HepG2 (cell line): ENCODE data around the gene VWA7. TPM values are rescaled to one million over a fixed set of nuclear protein-coding genes. Genes with fewer than 3 reads are reported as not detected.
A peak's percentile ranks its signal among the peaks of the same experiment; 100 is the strongest.

ENCODE experiments used
- ERF ChIP-seq: IDR thresholded peaks from 2 replicates; pipeline ENCODE4 v1.6.1; 2018; ENCODE audit warnings: missing biosample characterization, missing genetic modification reagents
- NCOR1 ChIP-seq: fragments of 200-600 bp; sonication (generic); IDR thresholded peaks from 2 replicates; pipeline ENCODE4 v1.7.0; 2017; ENCODE audit warnings: antibody characterized with exemption, low read length, borderline replicate concordance
- NFKBIZ ChIP-seq: IDR thresholded peaks from 2 replicates; pipeline ENCODE4 v1.6.1; 2018; ENCODE audit warnings: missing genetic modification reagents, missing compliant biosample characterization
- PAF1 ChIP-seq: IDR thresholded peaks from 2 replicates; pipeline ENCODE4 v1.6.1; 2016; ENCODE audit warnings: missing genetic modification reagents, missing compliant biosample characterization
- RXRA ChIP-seq: sonication (generic); formaldehyde crosslinking; IDR thresholded peaks from 2 replicates; pipeline ENCODE4 v1.5.1; 2020; ENCODE audit warnings: missing genetic modification reagents
- ZKSCAN1 ChIP-seq: fragments of 150-350 bp; IDR thresholded peaks from 2 replicates; pipeline ENCODE4 v1.6.1; 2014; ENCODE audit warnings: low read length
- ZNF501 ChIP-seq: sonication (generic); formaldehyde crosslinking; IDR thresholded peaks from 2 replicates; pipeline ENCODE4 v1.5.1; 2020; ENCODE audit warnings: mild to moderate bottlenecking, moderate library complexity, missing genetic modification reagents
- ZNF562 ChIP-seq: sonication (generic); formaldehyde crosslinking; IDR thresholded peaks from 2 replicates; pipeline ENCODE4 v1.8.0; 2022; ENCODE audit warnings: missing genetic modification reagents, borderline replicate concordance
- ZNF616 ChIP-seq: sonication (generic); formaldehyde crosslinking; IDR thresholded peaks from 2 replicates; pipeline ENCODE4 v1.5.0; 2020; ENCODE audit warnings: low read depth, mild to moderate bottlenecking, missing genetic modification reagents
- ZNF773 ChIP-seq: sonication (generic); formaldehyde crosslinking; IDR thresholded peaks from 2 replicates; pipeline ENCODE4 v1.4.0; 2020; ENCODE audit warnings: missing genetic modification reagents, borderline replicate concordance
- ZSCAN25 ChIP-seq: sonication (generic); formaldehyde crosslinking; IDR thresholded peaks from 2 replicates; pipeline ENCODE4 v1.8.0; 2022; ENCODE audit warnings: mild to moderate bottlenecking, missing genetic modification reagents
- ZSCAN29 ChIP-seq: sonication (generic); formaldehyde crosslinking; conservative IDR thresholded peaks from 2 replicates; pipeline ENCODE4 v1.4.0; 2020; ENCODE audit warnings: mild to moderate bottlenecking, missing genetic modification reagents
- polyA plus RNA-seq, 8 experiments: library from polyadenylated mRNA; depleted of rRNA in 3 of 8; stranded (reverse) in 7 of 8; unstranded in 1 of 8; fragments of >200 nt; fragmentation: Illumina TruSeq in 4 of 8; extraction: Trizol in 4 of 8; gene quantifications; 2 replicates each; pipeline versions ENCODE4 v1.2.1 to v1.2.3, GENCODE V29; 2011 to 2016; ENCODE audit warnings: low read depth in 4 of 8, missing spikeins in 1 of 8, mixed read lengths in 1 of 8; ENCODE audit not compliant: insufficient read depth in 1 of 8
- total RNA-seq, 5 experiments: library from RNA; depleted of rRNA; stranded (reverse); fragments of >200 nt; fragmentation: Illumina TruSeq; extraction: Trizol; gene quantifications; 2 replicates each; pipeline ENCODE4 v1.2.3, GENCODE V29; 2016; ENCODE audit warnings: low read depth in 1 of 5
- TF ChIP-seq, protein P1 (sequence below): conservative IDR thresholded peaks from 2 replicates; pipeline ENCODE4 v1.6.1; 2018; ENCODE audit warnings: missing genetic modification reagents
- TF ChIP-seq, protein P2 (sequence below): sonication (generic); formaldehyde crosslinking; conservative IDR thresholded peaks from 2 replicates; pipeline ENCODE4 v1.5.0; 2020; ENCODE audit warnings: missing genetic modification reagents
- TF ChIP-seq, protein P3 (sequence below): IDR thresholded peaks from 2 replicates; pipeline ENCODE4 v1.6.1; 2016; ENCODE audit warnings: mild to moderate bottlenecking
- TF ChIP-seq, protein P4 (sequence below): sonication (generic); formaldehyde crosslinking; IDR thresholded peaks from 2 replicates; pipeline ENCODE4 v1.4.0; 2020; ENCODE audit warnings: missing genetic modification reagents, low read depth, mild to moderate bottlenecking, borderline replicate concordance
- TF ChIP-seq, protein P5 (sequence below): sonication (generic); formaldehyde crosslinking; IDR thresholded peaks from 2 replicates; pipeline ENCODE4 v1.4.0; 2020; ENCODE audit warnings: missing genetic modification reagents, borderline replicate concordance
- TF ChIP-seq, protein P6 (sequence below): sonication (generic); formaldehyde crosslinking; IDR thresholded peaks from 2 replicates; pipeline ENCODE4 v1.4.0; 2020; ENCODE audit warnings: mild to moderate bottlenecking, missing genetic modification reagents

The VWA7 gene
- total and polyA plus RNA-seq, 2 of the 13 experiments (the other 11 are each of a cell fraction or from before 2014, with no cell fraction given) = 0.86 to 3.3 TPM

DNA sequence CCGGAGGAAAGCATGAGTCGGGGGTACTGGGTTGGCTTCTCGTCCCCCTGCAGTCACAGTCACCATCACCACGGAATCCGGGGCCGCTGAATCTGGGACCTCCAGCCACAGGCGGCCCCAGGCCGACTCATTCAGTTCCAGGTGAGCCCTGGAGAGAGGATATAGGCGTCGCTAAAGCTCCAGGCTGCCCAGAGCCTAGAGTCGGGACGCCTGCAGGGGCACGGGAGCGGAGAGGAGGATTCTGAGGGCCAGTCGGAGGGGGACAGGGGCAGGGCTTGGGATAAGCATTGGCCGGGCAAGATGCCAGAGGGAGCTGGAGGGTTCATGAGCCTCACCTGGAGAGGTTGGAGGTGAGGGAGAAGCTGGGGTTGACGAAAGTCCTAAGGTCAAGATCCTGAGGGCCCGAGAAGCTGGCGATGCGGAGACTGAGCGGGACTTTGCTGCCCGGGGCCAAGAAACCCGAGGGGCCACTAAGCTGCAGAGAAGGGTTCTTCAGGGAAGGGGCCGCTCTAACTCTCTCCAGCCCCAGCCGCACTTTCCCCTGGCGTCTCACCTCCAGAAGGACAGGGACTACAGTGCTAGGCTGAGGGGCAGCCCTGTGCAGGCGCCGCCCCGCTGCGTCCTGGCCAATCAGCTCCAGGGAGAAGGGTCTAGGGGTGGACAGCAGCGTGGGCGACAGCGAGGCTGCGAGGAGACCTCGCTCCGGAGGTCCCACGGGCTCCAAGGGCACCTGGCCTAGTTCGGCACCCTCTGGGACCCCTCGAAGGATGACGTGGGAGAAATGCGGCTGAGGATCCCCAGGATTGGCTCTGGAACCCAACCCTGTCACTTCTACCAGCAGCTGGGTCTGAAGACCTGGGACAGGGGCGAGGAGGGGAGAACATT, 11.0 kb downstream of the VWA7 start (continued):
- TF ChIP-seq, protein P1, sequence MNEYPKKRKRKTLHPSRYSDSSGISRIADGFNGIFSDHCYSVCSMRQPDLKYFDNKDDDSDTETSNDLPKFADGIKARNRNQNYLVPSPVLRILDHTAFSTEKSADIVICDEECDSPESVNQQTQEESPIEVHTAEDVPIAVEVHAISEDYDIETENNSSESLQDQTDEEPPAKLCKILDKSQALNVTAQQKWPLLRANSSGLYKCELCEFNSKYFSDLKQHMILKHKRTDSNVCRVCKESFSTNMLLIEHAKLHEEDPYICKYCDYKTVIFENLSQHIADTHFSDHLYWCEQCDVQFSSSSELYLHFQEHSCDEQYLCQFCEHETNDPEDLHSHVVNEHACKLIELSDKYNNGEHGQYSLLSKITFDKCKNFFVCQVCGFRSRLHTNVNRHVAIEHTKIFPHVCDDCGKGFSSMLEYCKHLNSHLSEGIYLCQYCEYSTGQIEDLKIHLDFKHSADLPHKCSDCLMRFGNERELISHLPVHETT = no peak
- TF ChIP-seq, protein P2, sequence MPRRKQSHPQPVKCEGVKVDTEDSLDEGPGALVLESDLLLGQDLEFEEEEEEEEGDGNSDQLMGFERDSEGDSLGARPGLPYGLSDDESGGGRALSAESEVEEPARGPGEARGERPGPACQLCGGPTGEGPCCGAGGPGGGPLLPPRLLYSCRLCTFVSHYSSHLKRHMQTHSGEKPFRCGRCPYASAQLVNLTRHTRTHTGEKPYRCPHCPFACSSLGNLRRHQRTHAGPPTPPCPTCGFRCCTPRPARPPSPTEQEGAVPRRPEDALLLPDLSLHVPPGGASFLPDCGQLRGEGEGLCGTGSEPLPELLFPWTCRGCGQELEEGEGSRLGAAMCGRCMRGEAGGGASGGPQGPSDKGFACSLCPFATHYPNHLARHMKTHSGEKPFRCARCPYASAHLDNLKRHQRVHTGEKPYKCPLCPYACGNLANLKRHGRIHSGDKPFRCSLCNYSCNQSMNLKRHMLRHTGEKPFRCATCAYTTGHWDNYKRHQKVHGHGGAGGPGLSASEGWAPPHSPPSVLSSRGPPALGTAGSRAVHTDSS (CRISPR knock-in tag) = no peak
- TF ChIP-seq ERF = peak; percentile 66; the same call in 1 of the 2 replicates
- TF ChIP-seq ZNF773 (CRISPR knock-in tag) = no peak
- TF ChIP-seq, protein P3, sequence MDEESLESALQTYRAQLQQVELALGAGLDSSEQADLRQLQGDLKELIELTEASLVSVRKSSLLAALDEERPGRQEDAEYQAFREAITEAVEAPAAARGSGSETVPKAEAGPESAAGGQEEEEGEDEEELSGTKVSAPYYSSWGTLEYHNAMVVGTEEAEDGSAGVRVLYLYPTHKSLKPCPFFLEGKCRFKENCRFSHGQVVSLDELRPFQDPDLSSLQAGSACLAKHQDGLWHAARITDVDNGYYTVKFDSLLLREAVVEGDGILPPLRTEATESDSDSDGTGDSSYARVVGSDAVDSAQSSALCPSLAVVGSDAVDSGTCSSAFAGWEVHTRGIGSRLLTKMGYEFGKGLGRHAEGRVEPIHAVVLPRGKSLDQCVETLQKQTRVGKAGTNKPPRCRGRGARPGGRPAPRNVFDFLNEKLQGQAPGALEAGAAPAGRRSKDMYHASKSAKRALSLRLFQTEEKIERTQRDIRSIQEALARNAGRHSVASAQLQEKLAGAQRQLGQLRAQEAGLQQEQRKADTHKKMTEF (CRISPR knock-in tag) = 0 out of 2 replicates have a peak, but pooled peaks have one; percentile 39
- peak; percentile 90 for TF ChIP-seq ZNF501 (CRISPR knock-in tag)
- TF ChIP-seq RXRA (CRISPR knock-in tag) = peak; percentile 44
- peak; percentile 85 for TF ChIP-seq ZSCAN25 (CRISPR knock-in tag)
- no peak for TF ChIP-seq NFKBIZ (CRISPR knock-in tag)
- TF ChIP-seq, protein P4, sequence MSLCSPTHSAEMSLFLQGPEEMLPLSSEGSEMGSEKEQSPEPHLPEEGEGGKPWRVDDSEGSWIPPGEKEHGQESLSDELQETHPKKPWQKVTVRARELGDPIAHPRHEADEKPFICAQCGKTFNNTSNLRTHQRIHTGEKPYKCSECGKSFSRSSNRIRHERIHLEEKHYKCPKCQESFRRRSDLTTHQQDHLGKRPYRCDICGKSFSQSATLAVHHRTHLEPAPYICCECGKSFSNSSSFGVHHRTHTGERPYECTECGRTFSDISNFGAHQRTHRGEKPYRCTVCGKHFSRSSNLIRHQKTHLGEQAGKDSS (CRISPR knock-in tag) = peak; percentile 49; the same call in 1 of the 2 replicates
- no peak for TF ChIP-seq ZSCAN29 (CRISPR knock-in tag)
- TF ChIP-seq ZKSCAN1 = no peak
- no peak for TF ChIP-seq ZNF562 (CRISPR knock-in tag)
- TF ChIP-seq NCOR1 = no peak
- TF ChIP-seq ZNF616 (CRISPR knock-in tag) = 0 out of 2 replicates have a peak, but pooled peaks have one; percentile 22
- no peak for TF ChIP-seq PAF1
- TF ChIP-seq, protein P5, sequence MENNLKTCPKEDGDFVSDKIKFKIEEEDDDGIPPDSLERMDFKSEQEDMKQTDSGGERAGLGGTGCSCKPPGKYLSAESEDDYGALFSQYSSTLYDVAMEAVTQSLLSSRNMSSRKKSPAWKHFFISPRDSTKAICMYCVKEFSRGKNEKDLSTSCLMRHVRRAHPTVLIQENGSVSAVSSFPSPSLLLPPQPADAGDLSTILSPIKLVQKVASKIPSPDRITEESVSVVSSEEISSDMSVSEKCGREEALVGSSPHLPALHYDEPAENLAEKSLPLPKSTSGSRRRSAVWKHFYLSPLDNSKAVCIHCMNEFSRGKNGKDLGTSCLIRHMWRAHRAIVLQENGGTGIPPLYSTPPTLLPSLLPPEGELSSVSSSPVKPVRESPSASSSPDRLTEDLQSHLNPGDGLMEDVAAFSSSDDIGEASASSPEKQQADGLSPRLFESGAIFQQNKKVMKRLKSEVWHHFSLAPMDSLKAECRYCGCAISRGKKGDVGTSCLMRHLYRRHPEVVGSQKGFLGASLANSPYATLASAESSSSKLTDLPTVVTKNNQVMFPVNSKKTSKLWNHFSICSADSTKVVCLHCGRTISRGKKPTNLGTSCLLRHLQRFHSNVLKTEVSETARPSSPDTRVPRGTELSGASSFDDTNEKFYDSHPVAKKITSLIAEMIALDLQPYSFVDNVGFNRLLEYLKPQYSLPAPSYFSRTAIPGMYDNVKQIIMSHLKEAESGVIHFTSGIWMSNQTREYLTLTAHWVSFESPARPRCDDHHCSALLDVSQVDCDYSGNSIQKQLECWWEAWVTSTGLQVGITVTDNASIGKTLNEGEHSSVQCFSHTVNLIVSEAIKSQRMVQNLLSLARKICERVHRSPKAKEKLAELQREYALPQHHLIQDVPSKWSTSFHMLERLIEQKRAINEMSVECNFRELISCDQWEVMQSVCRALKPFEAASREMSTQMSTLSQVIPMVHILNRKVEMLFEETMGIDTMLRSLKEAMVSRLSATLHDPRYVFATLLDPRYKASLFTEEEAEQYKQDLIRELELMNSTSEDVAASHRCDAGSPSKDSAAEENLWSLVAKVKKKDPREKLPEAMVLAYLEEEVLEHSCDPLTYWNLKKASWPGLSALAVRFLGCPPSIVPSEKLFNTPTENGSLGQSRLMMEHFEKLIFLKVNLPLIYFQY (CRISPR knock-in tag) = no peak
- TF ChIP-seq, protein P6, sequence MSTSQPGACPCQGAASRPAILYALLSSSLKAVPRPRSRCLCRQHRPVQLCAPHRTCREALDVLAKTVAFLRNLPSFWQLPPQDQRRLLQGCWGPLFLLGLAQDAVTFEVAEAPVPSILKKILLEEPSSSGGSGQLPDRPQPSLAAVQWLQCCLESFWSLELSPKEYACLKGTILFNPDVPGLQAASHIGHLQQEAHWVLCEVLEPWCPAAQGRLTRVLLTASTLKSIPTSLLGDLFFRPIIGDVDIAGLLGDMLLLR (CRISPR knock-in tag) = peak; percentile 78; the same call in 1 of the 2 replicates
